Activated CD8-positive, alpha-beta T cell treated with anti-CD3 and anti-CD28 coated beads for 36 hours (primary cell): ENCODE measurements around the gene CAPN2. TPM values are rescaled to one million over a fixed set of nuclear protein-coding genes. Genes with fewer than 3 reads are reported as not detected.

Experiments
- ATAC-seq: fragments of 200-7000 bp; cut with Tn5 transposase; one replicate; pipeline ENCODE4 v1.10.0; 2021; ENCODE audit warnings: mild to moderate bottlenecking, moderate library complexity
- CTCF ChIA-PET: fragments of 350-600 bp; sonication (Branson Sonifier 250); formaldehyde crosslinking; loops from one replicate; lab custom pipeline; 2021; ENCODE audit warnings: antibody characterized with exemption; lab: Charles Lee
- POLR2A ChIA-PET: fragments of 350-600 bp; sonication (Branson Sonifier 250); formaldehyde crosslinking; loops from one replicate; lab custom pipeline; 2021; ENCODE audit warnings: antibody characterized with exemption; lab: Charles Lee
- DNase-seq: peaks from one replicate; pipeline ENCODE4 v3.0.0-alpha.2; 2020
- H3K27ac Mint-ChIP-seq: one replicate; pipeline ENCODE4 v1.8.0; 2021; ENCODE audit warnings: mild to moderate bottlenecking, mixed read lengths
- H3K27me3 Mint-ChIP-seq: one replicate; pipeline ENCODE4 v1.8.0; 2021; ENCODE audit warnings: mixed read lengths
- H3K36me3 Mint-ChIP-seq: one replicate; pipeline ENCODE4 v1.8.0; 2021; ENCODE audit warnings: low read depth, mixed read lengths
- H3K4me1 Mint-ChIP-seq: one replicate; pipeline ENCODE4 v1.8.0; 2021; ENCODE audit warnings: low read depth, mixed read lengths
- H3K4me3 Mint-ChIP-seq: one replicate; pipeline ENCODE4 v1.8.0; 2021; ENCODE audit warnings: mild to moderate bottlenecking, moderate library complexity, mixed read lengths
- H3K9me3 Mint-ChIP-seq: one replicate; pipeline ENCODE4 v1.8.0; 2021; ENCODE audit warnings: mixed read lengths
- intact Hi-C: fragments of 100-400 bp; cut with micrococcal nuclease; formaldehyde crosslinking; loops from one replicate; pipeline ENCODE4 v1.10.0; 2022
- total RNA-seq, 2 experiments: library from RNA; stranded (reverse); gene quantifications; one replicate each; pipeline ENCODE4 v1.2.3, GENCODE V29; 2021
- TF ChIP-seq, protein P1 (sequence below): fragments of 200-600 bp; IDR thresholded peaks from one replicate; pipeline ENCODE4 v1.8.0; 2022; ENCODE audit warnings: antibody characterized with exemption, mild to moderate bottlenecking

Gene CAPN2
- total RNA-seq, 2 experiments from 2014 or later, result 31.5 to 33.6 TPM

DNA sequence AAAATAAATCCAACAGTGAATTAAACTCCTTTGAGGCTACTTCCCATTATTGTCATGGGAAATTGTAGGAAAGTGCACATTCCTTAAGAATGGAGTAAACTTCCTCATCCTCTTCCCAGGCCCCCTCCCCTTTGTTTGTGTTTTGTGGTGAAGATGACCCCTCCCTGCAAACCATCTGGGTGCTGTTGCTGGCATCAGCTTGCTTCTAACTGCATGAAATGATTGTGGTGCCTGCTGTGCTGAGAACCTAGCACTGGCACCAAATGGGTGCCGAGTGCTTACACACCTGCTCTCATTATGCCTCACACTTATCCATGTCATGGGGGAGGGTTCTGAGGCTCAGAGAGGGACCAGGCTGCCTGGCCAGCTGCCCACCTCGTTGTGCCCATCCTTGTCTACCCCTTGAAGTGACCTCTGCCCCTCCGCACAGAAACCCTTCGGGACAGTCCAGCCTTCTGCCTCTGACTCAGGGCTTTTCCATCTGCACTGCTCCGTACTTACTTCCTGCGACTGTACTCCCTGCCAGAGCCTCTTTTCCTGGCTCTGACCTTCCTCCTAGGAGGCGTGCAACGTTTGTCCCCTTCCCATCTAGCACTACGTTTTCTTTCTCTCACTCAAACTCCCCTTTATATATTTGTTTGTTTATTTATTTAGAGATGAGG, 30.6 kb downstream of the CAPN2 start:
- no peak for DNase-seq
- POLR2A ChIA-PET, result no interaction called here

DNA sequence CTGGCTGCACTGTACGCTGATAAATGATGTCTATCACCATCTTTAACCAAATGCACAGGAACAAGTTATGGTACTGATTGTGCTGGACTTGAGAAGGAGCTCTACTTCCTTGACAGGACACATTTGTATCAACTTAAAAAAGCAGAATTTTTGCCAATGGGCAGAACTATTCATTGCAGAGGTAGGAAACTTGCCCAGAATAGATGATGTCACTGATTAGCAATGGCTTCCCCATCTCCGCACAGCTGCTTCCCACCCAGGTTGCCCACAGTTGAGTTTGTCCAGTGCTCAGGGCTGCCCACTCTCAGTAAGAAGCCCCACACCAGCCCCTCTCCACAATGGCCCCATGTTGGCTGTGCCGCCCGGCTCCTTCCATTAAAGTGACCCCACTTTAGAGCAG, 33.4 kb downstream of the CAPN2 start:
- ATAC-seq, result no peak
- POLR2A ChIA-PET, result no interaction called here
- TF ChIP-seq, protein P1, sequence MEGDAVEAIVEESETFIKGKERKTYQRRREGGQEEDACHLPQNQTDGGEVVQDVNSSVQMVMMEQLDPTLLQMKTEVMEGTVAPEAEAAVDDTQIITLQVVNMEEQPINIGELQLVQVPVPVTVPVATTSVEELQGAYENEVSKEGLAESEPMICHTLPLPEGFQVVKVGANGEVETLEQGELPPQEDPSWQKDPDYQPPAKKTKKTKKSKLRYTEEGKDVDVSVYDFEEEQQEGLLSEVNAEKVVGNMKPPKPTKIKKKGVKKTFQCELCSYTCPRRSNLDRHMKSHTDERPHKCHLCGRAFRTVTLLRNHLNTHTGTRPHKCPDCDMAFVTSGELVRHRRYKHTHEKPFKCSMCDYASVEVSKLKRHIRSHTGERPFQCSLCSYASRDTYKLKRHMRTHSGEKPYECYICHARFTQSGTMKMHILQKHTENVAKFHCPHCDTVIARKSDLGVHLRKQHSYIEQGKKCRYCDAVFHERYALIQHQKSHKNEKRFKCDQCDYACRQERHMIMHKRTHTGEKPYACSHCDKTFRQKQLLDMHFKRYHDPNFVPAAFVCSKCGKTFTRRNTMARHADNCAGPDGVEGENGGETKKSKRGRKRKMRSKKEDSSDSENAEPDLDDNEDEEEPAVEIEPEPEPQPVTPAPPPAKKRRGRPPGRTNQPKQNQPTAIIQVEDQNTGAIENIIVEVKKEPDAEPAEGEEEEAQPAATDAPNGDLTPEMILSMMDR, result no peak

More for the DNA sequence above, 30.6 kb downstream of the CAPN2 start:
- Mint-ChIP-seq H3K27me3 (no peaks in the 10 kb centered on the region), H3K9me3 (no peaks in the 10 kb centered on the region), H3K27ac (no peak overlapping the region), H3K4me3 (no peak overlapping the region), H3K4me1 (peaks cover 7% of the 10 kb centered on the region), H3K36me3 (peaks cover 6% of the 10 kb centered on the region)
- TF ChIP-seq, protein P1, result no peak
- intact Hi-C loops, result no loop called here
- CTCF ChIA-PET, result interaction anchor here (1.4 kb wide), 1 partner anchor 8 kb away, joined by 3 read pairs; no protein-coding TSS in a partner anchor
- ATAC-seq, result no peak

DNA sequence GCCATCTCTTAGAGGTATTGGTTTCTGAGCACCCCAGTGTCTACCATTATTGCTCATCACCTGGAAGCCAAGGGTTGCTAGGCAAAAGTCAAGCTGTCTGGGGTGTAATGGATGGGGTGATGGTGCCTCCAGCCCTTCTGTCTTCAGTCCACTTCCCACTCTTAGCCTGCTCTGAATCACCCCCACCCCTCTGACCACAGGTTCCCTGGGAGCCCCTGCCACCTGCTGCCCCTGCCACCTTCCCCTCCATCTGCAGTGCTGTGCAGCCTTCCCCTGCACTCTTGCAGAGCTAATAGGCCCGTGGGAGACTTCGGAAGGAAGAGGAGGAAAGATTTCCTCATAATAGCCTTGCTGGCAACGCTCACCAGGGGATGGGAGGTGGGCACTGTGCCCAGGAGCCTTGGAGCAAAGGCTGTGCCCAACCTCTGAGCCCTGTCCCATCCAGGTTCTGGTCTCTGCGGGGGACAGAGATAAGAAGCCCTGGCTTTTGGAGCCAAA, 35.5 kb downstream of the CAPN2 start:
- no peaks in the 10 kb centered on the region for H3K27me3 Mint-ChIP-seq
- ChIA-PET CTCF (interaction anchor here (1.6 to 7.7 kb wide), 8 partner anchors 10 to 49 kb away, joined by 3 to 95 read pairs (median 24); no protein-coding TSS in a partner anchor), POLR2A (interaction anchor here (2.1 kb wide), 1 partner anchor 35 kb away, joined by 10 read pairs; the partner anchor contains the start of gene CAPN2)
- intact Hi-C loops, result loop anchor here (2.0 to 5.0 kb wide), 2 partner anchors 36 to 49 kb away; partner anchors contain the start of gene CAPN2
- no peak for DNase-seq
- H3K4me3 Mint-ChIP-seq, result no peak overlapping the region
- peak; percentile 48 for ATAC-seq
- H3K36me3 Mint-ChIP-seq, result peaks cover 9% of the 10 kb centered on the region
- H3K9me3 Mint-ChIP-seq, result no peaks in the 10 kb centered on the region
- H3K4me1 Mint-ChIP-seq, result peaks cover 9% of the 10 kb centered on the region
- peak overlapping the region; percentile 7 for H3K27ac Mint-ChIP-seq
- TF ChIP-seq, protein P1, result no peak

More for the DNA sequence above, 33.4 kb downstream of the CAPN2 start:
- Mint-ChIP-seq H3K36me3 (peaks cover 6% of the 10 kb centered on the region), H3K4me3 (no peak overlapping the region), H3K27ac (no peak overlapping the region), H3K27me3 (no peaks in the 10 kb centered on the region), H3K4me1 (peaks cover 9% of the 10 kb centered on the region), H3K9me3 (no peaks in the 10 kb centered on the region)
- CTCF ChIA-PET, result interaction anchor here (0.8 to 7.7 kb wide), 2 partner anchors 15 to 47 kb away, joined by 3 to 95 read pairs; no protein-coding TSS in a partner anchor
- intact Hi-C loops, result loop anchor here (2.0 to 5.0 kb wide), 2 partner anchors 33 to 47 kb away; partner anchors contain the start of gene CAPN2
- no peak for DNase-seq

DNA sequence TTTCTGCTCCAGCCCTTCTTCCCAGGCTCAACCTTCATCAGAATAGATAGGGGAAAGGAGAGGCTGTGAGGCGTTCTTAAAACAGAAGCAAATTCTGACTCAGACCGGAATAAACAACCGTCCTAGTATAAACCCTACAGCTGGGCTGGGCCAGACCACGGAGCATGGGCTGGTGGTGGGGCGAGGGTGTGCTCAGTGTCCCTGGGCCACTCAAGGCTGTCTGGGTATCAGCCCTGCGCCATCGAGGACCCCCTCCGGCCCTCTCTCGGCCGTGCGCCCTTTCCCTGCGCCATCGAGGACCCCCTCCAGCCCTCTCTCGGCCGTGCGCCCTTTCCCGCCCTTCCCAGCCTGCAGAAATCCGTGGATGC, 36.0 kb downstream of the CAPN2 start:
- CTCF ChIA-PET, result interaction anchor here (1.2 to 7.7 kb wide), 22 partner anchors 10 to 302 kb away, joined by 3 to 95 read pairs (median 13); partner anchors contain the start of gene CAPN2
- Mint-ChIP-seq H3K4me1 (peaks cover 9% of the 10 kb centered on the region), H3K9me3 (no peaks in the 10 kb centered on the region), H3K4me3 (peak overlapping the region; percentile 58), H3K27ac (no peak overlapping the region), H3K27me3 (no peaks in the 10 kb centered on the region), H3K36me3 (peaks cover 12% of the 10 kb centered on the region)
- peak; percentile 63 for ATAC-seq
- intact Hi-C loops, result loop anchor here (5.0 kb wide), 1 partner anchor 36 kb away; the partner anchor contains the start of gene CAPN2
- TF ChIP-seq, protein P1, result no peak
- POLR2A ChIA-PET, result interaction anchor here (1.2 to 2.1 kb wide), 3 partner anchors 35 to 98 kb away, joined by 3 to 10 read pairs (median 5); partner anchors contain the start of gene CAPN2
- peak; percentile 31 for DNase-seq
